GM18505 (cell line): ENCODE data around the gene SCGB3A2.

ENCODE experiments used
- ATAC-seq: cut with Tn5 transposase; IDR thresholded peaks from one replicate; pipeline ENCODE4 v1.9.1; 2021; ENCODE audit not compliant: unreplicated experiment
- POLR2A ChIP-seq: IDR thresholded peaks from 4 replicates; pipeline ENCODE4 v1.6.1; 2011; ENCODE audit warnings: borderline replicate concordance; ENCODE audit not compliant: insufficient read depth, insufficient read length; ENCODE audit errors: extremely low read depth

The SCGB3A2 gene

GRCh38 chr5:147874910-147875367 lies 3.6 kb upstream of the SCGB3A2 start:
- ATAC-seq, result no peak
- no peak for TF ChIP-seq POLR2A

- ATAC-seq, result no peak
- no peak for TF ChIP-seq POLR2A
Observed at GRCh38 chr5:147876141-147876540, 2.4 kb upstream of the SCGB3A2 start.

- ATAC-seq, result no peak
- no peak for TF ChIP-seq POLR2A
Observed at GRCh38 chr5:147876626-147877025, 1.9 kb upstream of the SCGB3A2 start.

- TF ChIP-seq POLR2A, result no peak
- ATAC-seq, result no peak
Observed at GRCh38 chr5:147879784-147880183, 1.3 kb downstream of the SCGB3A2 start.

GRCh38 chr5:147880487-147880886 lies 2.0 kb downstream of the SCGB3A2 start:
- TF ChIP-seq POLR2A, result no peak
- no peak for ATAC-seq

GRCh38 chr5:147882586-147883313 lies 4.2 kb downstream of the SCGB3A2 start:
- no peak for TF ChIP-seq POLR2A
- ATAC-seq, result no peak

- no peak for ATAC-seq
- TF ChIP-seq POLR2A, result no peak
Observed at GRCh38 chr5:147887026-147887627, 8.6 kb downstream of the SCGB3A2 start.

- TF ChIP-seq POLR2A, result no peak
- ATAC-seq, result no peak
Observed at GRCh38 chr5:147887930-147888329, 9.4 kb downstream of the SCGB3A2 start.

- no peak for TF ChIP-seq POLR2A
- ATAC-seq, result no peak
Observed at GRCh38 chr5:147892696-147893296, 14.3 kb downstream of the SCGB3A2 start.

GRCh38 chr5:147893820-147894219 lies 15.3 kb downstream of the SCGB3A2 start:
- no peak for ATAC-seq
- no peak for TF ChIP-seq POLR2A

GRCh38 chr5:147895864-147896263 lies 17.4 kb downstream of the SCGB3A2 start:
- TF ChIP-seq POLR2A, result no peak
- ATAC-seq, result no peak

- ATAC-seq, result no peak
Observed at GRCh38 chr5:147898875-147899401, 20.4 kb downstream of the SCGB3A2 start.

GRCh38 chr5:147901599-147902039 lies 23.1 kb downstream of the SCGB3A2 start:
- ATAC-seq, result no peak
- no peak for TF ChIP-seq POLR2A

More at GRCh38 chr5:147898875-147899401, 20.4 kb downstream of the SCGB3A2 start:
- no peak for TF ChIP-seq POLR2A
